HuH-7 (cell line): ENCODE data around the gene ARID3A.
A peak's percentile ranks its signal among the peaks of the same experiment; 100 is the strongest.
"Not testable (repeated sequence)": the region's sequence is repeated elsewhere in the genome, so short reads cannot be mapped to it uniquely, and the experiment has no call there.

Experiments
- DNase-seq: peaks from one replicate; pipeline ENCODE4 v3.0.0; 2011; ENCODE audit warnings: low spot score

The ARID3A gene, protein sequence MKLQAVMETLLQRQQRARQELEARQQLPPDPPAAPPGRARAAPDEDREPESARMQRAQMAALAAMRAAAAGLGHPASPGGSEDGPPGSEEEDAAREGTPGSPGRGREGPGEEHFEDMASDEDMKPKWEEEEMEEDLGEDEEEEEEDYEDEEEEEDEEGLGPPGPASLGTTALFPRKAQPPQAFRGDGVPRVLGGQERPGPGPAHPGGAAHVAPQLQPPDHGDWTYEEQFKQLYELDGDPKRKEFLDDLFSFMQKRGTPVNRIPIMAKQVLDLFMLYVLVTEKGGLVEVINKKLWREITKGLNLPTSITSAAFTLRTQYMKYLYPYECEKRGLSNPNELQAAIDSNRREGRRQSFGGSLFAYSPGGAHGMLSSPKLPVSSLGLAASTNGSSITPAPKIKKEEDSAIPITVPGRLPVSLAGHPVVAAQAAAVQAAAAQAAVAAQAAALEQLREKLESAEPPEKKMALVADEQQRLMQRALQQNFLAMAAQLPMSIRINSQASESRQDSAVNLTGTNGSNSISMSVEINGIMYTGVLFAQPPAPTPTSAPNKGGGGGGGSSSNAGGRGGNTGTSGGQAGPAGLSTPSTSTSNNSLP

DNA sequence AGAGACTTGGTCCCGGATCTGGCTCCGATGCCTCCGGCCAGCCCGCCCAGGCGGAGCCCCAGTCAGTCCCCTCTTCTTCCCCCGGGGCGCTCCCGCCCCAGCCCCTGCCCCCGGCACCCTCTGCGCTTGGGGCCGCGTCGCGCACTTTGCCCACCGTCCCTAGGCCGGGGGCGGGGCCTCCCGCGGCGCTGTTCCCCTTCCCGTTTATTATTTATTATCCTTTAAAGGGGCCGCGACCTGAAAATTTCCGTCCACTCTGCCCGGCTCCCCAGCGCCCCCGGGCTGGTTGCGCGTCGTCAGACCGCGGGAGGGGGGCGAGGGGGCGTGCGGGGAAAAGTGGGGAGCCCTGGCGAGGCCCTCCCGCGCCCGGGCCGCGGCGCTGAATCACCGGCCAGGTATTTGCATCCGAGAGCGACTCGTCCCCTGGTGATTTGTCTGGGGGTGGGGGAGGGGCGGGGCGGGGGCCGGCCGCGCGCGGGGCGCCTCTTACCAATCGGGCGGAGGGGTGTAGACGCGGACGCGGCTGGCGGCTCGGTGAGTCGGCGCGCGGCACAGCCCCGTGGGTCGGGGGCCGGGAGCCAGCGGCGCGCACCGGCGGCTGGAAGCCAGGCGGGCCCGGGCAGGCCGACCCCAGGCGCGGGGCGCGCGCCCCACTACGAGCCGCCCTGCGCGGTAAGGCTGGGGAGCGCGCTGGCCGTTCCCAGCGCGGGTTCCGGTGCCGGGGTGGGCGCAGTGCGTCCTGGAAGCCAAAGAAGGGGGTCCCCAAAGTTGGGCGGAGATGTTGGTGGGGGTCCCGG is at the start of gene ARID3A:
ARID3A (plus strand) TSS at position 510 of the 797 bp plus-strand sequence. CDS start 3,494 bp downstream, outside the sequence.
- peak; percentile 86 for DNase-seq

DNA sequence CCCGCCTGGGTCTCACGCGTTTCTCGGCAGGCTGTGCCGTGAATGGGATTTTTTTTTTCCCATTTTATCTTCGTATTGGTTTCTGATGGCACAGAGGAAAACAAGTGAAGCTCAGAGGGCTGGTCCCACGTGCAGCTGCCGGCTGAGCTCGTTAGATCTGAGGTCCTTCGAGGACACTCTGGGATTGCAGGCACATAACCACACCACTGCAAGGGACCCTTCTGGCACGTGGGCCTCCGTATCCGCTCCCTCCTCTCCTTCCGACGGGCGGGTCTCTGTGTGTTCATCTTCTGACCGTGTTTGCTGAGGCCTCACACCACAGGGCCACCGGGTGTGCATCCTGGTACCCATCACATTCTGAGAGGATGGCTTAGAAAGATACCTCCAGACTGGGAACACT is 49.7 kb upstream of the ARID3A start:
- DNase-seq: no peak

GRCh38 chr19:876780-877314 is 49.0 kb upstream of the ARID3A start:
- no peak for DNase-seq

- not testable (repeated sequence) for DNase-seq
These were observed 47.7 kb upstream of the ARID3A start for GRCh38 chr19:877992-878660.

- DNase-seq: not testable (repeated sequence)
These were observed 46.9 kb upstream of the ARID3A start for GRCh38 chr19:878751-879561.

GRCh38 chr19:879711-880438 is 46.0 kb upstream of the ARID3A start:
- no peak for DNase-seq

- DNase-seq: no peak
These were observed 44.3 kb upstream of the ARID3A start for GRCh38 chr19:881385-882071.

DNA sequence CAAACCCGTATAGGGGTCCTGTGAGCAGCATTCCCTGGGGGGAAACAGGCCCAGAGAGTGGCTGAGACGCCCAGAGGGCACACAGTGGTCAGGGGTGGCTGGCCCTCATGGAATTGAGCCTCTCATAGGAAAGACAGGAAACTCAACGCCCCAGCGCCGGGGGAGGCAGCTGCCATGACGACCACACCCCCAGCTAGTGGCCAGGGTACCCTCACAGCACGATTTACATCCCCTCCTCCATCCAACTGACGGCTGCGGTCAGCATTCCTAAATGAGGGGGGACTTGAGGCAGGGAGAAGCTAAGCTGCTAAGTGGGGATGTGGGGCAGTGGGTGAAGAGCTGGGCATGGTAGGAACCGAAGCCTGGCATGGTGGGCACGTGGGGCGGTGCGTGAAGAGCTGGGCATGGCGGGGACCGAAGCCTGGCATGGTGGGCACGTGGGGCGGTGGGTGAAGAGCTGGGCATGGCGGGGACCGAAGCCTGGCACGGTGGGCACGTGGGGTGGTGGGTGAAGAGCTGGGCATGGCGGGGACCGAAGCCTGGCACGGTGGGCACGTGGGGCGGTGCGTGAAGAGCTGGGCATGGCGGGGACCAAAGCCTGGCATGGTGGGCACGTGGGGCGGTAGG is 42.9 kb upstream of the ARID3A start:
- DNase-seq: no peak

GRCh38 chr19:883661-884211 is 42.1 kb upstream of the ARID3A start:
- no peak for DNase-seq

- no peak for DNase-seq
These were observed 41.2 kb upstream of the ARID3A start for GRCh38 chr19:884420-885211.

DNA sequence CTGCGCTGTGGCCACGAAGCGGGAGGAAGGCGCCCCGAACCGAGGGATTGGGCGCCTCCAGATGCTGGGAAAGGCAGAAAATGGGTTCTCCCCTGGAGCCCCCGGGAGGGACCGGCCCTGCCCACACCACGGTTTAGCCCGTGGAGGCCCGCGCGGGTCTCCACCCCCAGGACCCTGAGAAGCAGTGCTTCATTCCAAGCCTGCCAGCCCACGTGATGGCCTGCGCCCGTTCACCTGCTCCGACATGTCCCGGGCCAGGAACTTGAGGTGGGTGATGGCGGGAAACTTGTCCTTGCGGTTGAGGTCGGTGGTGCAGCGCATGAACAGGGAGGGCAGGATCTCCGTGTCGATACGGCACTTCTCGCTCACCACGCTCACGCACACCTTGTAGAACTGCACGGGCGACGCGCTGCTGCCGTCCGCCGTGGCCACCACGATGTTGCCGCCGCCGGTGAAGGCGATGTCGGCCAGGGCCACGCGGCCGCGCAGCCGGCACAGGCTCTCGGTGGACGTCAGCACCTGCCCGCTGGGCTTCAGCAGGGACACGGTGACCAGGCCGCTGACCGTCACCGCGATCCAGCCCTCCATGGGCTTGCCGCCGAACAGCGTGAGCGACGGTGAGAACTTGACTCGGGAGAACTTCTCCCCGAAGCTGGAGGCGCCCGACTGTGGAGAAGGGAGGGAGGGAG is 40.2 kb upstream of the ARID3A start:
- DNase-seq: no peak

DNA sequence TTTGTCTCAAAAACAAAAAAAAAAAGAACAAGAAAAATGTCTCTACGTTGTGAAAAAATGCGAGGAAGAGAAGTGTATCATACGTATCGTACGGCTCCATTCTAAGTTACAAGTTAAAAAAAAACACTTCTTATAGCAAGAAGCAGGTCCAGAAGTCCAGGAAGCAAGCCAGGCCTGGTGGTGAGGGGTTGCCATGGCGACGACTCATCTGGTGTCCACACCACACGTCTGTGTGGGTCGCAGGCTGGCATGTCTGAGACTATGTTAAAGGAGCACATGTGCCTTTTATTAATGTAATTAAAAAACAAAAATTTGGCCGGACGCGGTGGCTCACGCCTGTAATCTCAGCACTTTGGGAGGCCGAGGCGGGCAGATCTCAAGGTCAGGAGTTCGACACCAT is 38.8 kb upstream of the ARID3A start:
- no peak for DNase-seq

- no peak for DNase-seq
These were observed 38.2 kb upstream of the ARID3A start for GRCh38 chr19:887599-887998.

DNA sequence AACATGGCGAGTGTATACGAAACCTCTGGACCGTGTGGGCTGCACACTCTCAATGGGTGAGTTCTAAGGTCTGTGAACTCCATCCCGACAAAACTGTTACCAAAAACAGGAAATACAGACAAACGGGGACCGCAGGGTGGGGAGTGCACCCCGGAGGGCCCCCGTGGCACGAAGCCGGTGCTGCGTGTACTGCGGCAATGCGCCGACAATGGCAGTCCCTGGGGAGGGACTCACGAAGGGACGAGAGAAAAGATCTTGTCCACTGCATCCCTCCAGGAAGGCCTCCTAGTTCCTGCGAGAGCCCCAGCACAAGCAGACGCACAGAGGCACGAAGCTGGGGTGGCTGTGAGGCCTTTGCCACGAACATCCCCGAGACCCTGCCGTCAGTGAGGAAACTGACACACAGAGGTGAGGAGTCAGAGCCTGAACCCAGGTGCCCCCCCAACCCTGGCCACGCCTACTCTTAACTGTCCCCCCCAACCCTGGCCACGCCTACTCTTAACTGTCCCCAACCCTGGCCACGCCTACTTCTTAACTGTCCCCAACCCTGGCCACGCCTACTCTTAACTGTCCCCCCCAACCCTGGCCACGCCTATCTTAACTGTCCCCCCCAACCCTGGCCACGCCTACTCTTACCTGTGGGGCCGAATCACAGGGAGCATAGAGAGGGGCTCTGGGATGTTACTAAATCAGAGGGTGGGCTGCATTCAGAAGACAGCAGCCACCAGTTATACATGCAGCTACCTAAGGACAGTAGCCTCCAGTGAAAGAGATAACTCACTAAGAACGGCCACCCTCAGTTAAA is 37.1 kb upstream of the ARID3A start:
- no peak for DNase-seq

DNA sequence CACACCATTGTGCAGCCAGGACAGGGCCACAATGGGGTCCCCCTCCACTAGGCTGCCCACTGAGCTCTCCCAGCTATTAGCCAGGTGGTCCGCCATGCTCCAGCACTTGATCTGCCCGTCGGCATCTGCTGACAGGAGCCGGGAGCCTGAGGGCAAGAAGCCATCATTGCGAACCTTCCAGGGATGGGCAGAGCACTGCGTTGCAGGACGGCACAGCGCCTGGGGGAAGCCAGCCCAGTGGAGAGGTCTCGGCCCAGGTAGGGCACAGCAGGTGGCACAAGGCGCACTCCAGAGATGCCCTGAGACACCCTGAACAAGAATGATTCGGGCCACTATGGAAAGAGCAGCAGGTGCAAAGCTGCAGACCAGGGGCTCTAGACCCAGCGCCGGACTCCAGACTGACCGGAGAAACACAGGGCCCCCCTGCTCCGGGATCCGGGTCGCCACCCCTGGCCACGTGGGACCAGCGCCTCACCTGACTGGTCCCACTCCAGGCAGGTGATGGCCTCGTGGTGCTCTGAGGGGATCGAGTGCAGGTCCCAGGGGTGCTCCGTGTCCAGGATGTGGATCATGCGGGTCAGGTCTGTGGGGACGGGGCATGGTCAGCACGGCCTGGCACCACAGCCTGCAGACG is 36.1 kb upstream of the ARID3A start:
- DNase-seq: no peak

- DNase-seq: no peak
These were observed 35.0 kb upstream of the ARID3A start for GRCh38 chr19:890831-891230.
